BLaER1 treated with 17β-estradiol and CSF1 and Interleukin-3, amounts not matched to agents 10 nM and 100 nM (cell line): Measurements from ENCODE around the gene RECK.

ENCODE experiments used
- H3K27ac ChIP-seq, 11 experiments: shearing (Covaris generic); formaldehyde crosslinking; 2 replicates each; pipeline ENCODE4 v1.8.1; 2022
- H3K27me3 ChIP-seq, 11 experiments: shearing (Covaris generic); formaldehyde crosslinking; 2 replicates each; pipeline ENCODE4 v1.8.1; 2022
- H3K36me3 ChIP-seq, 11 experiments: shearing (Covaris generic); formaldehyde crosslinking; 2 replicates each; pipeline ENCODE4 v1.8.1; 2022
- H3K4me1 ChIP-seq, 10 experiments: shearing (Covaris generic); formaldehyde crosslinking; 2 replicates each; pipeline ENCODE4 v1.8.1; 2022
- H3K4me2 ChIP-seq, 11 experiments: shearing (Covaris generic); formaldehyde crosslinking; 2 replicates each; pipeline ENCODE4 v1.8.1; 2022
- H3K4me3 ChIP-seq, 10 experiments: shearing (Covaris generic); formaldehyde crosslinking; 2 replicates each; pipeline ENCODE4 v1.8.1; 2022
- H3K9ac ChIP-seq, 11 experiments: shearing (Covaris generic); formaldehyde crosslinking; 2 replicates each; pipeline ENCODE4 v1.8.1; 2022
- H3K9me3 ChIP-seq, 11 experiments: shearing (Covaris generic); formaldehyde crosslinking; replicated peaks in 1 of 11; 2 replicates each; pipeline ENCODE4 v1.8.1; 2022
- H4K20me1 ChIP-seq, 11 experiments: shearing (Covaris generic); formaldehyde crosslinking; 2 replicates each; pipeline ENCODE4 v1.8.1; 2022
- Cebpa-rat ChIP-seq, 11 experiments: shearing (Covaris generic); IDR thresholded peaks; 2 replicates each; pipeline ENCODE4 v1.8.1; 2022

Gene RECK

DNA sequence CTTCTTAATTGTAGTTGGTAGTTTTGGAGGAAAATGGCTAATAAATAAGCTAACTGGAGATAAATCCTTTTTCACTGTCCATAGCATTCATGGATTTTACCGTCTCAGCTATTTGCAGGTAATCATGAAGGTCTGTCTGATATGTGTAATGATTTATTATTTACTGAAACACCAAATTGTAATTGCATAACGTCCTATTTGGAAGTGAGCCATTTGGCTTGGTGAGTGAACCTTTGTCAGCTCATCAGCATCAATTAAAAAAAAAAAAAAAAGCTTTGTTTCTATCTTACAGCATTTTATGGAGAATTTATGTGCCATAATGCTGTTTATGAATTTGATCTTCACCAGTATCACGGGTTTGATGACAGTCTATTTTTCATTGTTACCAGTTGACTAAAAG, 20.2 kb downstream of the RECK start:
- H3K27me3 ChIP-seq, result no peaks in the 10 kb centered on the region
- H3K36me3 ChIP-seq, result peaks cover 24 to 90% (median 74%) of the 10 kb centered on the region in 11 experiments
- H3K27ac ChIP-seq, result no peak overlapping the region
- peaks cover 0 to 15% (median 7%) of the 10 kb centered on the region in 11 experiments; a peak in 19 of 22 replicates for H3K9me3 ChIP-seq
- H3K4me1 ChIP-seq, result peaks cover 0 to 13% (median 8%) of the 10 kb centered on the region in 10 experiments; a peak in 7 of 20 replicates
- H3K9ac ChIP-seq, result no peak overlapping the region
- H3K4me3 ChIP-seq, result no peak overlapping the region
- no peak for TF ChIP-seq Cebpa-rat (IDR thresholded peaks at IDR 0.05)
- H3K4me2 ChIP-seq, result no peak overlapping the region
- peaks cover 0 to 84% (median 15%) of the 10 kb centered on the region in 11 experiments; a peak in 12 of 22 replicates for H4K20me1 ChIP-seq

DNA sequence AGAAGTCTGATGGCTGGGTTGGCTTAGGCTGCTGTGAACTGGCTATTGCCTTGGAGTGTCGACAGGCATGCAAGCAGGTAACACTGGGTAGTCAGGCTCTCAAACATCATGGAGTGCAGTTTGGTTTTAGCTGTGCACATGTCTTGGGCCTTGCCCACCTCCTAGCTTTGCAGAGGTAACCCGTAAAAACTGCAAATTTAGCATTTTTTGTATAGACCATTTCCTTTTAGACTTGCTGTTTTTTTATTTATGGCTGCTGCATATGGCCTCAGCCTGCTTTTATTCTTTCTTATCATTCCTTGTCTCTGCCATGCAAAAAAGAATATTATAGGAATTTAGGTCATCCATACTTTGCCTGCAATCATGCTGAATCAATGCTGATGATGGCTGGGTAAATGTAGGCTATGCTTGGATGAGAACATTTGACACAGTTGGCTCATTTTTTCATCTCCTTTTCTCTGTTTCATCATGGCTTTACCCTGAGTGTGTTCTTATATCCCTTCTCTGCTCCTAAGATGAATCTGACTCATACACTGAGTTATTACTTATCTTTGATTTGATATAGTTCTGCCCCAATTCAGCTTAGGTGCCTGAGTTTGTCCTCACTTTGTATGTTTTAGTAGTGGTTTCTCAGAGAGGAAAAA, 27.2 kb downstream of the RECK start:
- no peak overlapping the region for H3K4me3 ChIP-seq
- no peaks in the 10 kb centered on the region for H3K9me3 ChIP-seq
- no peaks in the 10 kb centered on the region for H3K27me3 ChIP-seq
- TF ChIP-seq Cebpa-rat (IDR thresholded peaks at IDR 0.05), result no peak
- peaks cover 0 to 21% (median 0%) of the 10 kb centered on the region in 10 experiments; a peak in 8 of 20 replicates for H3K4me1 ChIP-seq
- no peak overlapping the region for H3K9ac ChIP-seq
- peak overlapping the region in 3 of 11 experiments; percentile 5 to 59 (median 47); a peak in 3 of 22 replicates for H3K4me2 ChIP-seq
- H3K36me3 ChIP-seq, result peaks cover 63 to 100% (median 94%) of the 10 kb centered on the region in 11 experiments; a peak in 21 of 22 replicates
- H4K20me1 ChIP-seq, result peaks cover 0 to 52% (median 16%) of the 10 kb centered on the region in 11 experiments; a peak in 12 of 22 replicates
- H3K27ac ChIP-seq, result no peak overlapping the region

DNA sequence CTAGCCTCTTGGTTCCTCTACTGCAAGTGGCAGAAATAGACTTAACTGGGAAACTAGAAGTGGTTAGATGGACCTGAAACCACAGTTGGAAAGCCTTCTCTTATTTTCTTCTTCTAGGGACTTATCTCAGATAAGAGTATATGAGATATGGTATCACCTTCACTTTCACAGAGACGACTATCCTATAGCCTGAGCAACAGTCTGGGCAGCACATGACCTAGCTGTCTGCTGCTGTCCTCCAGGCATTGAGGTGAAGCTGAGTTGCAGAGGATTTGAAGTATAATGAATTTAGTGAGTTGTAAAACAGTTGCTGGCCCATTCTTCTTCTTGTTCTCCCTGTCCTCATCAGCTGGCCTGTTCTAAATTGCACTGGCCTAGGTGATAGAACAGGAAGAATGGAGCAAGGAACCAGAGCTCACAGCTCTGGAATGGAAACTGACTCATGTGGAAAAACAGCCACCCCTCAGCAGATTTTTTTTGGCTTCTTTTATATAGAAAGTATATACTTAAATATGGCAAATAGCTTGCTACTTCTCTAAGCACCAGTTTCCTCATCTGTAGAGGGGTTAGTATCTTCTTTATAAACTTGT, 27.8 kb downstream of the RECK start:
- H3K27ac ChIP-seq, result no peak overlapping the region
- H4K20me1 ChIP-seq, result peaks cover 0 to 48% (median 16%) of the 10 kb centered on the region in 11 experiments; a peak in 12 of 22 replicates
- H3K9me3 ChIP-seq, result no peaks in the 10 kb centered on the region
- no peak for TF ChIP-seq Cebpa-rat (IDR thresholded peaks at IDR 0.05)
- H3K27me3 ChIP-seq, result no peaks in the 10 kb centered on the region
- no peak overlapping the region for H3K9ac ChIP-seq
- H3K4me2 ChIP-seq, result peak overlapping the region in 3 of 11 experiments; percentile 5 to 59 (median 47); a peak in 4 of 22 replicates
- H3K4me3 ChIP-seq, result no peak overlapping the region
- peaks cover 0 to 21% (median 0%) of the 10 kb centered on the region in 10 experiments; a peak in 8 of 20 replicates for H3K4me1 ChIP-seq
- peaks cover 67 to 100% (median 94%) of the 10 kb centered on the region in 11 experiments; a peak in 21 of 22 replicates for H3K36me3 ChIP-seq

DNA sequence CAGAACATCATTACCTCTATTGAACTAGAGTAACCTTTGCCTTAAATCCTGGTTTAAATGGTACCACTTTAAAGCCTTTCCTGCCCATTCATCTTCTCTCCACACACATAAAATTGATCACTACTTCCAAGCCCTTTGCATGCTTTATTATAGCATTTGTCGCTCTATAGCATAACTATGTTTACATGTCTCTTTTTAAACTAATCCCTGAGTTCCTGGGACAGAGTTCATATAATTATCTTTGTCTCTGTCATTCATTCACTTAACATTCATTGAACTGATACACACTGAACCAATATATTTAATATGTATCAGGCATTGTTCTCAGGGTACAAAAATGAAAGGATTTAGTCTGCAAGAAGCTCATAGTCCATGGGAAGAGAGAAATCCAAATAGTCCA, 37.3 kb downstream of the RECK start:
- TF ChIP-seq Cebpa-rat (IDR thresholded peaks at IDR 0.05), result no peak
- peaks cover 0 to 13% (median 0%) of the 10 kb centered on the region in 11 experiments; a peak in 3 of 22 replicates for H4K20me1 ChIP-seq
- H3K27ac ChIP-seq, result no peak overlapping the region
- peaks cover 37 to 100% (median 85%) of the 10 kb centered on the region in 11 experiments for H3K36me3 ChIP-seq
- no peak overlapping the region for H3K9ac ChIP-seq
- no peak overlapping the region for H3K4me2 ChIP-seq
- H3K9me3 ChIP-seq, result no peaks in the 10 kb centered on the region
- H3K27me3 ChIP-seq, result no peaks in the 10 kb centered on the region
- no peak overlapping the region for H3K4me3 ChIP-seq
- H3K4me1 ChIP-seq, result peaks cover 0 to 15% (median 0%) of the 10 kb centered on the region in 10 experiments; a peak in 2 of 20 replicates

DNA sequence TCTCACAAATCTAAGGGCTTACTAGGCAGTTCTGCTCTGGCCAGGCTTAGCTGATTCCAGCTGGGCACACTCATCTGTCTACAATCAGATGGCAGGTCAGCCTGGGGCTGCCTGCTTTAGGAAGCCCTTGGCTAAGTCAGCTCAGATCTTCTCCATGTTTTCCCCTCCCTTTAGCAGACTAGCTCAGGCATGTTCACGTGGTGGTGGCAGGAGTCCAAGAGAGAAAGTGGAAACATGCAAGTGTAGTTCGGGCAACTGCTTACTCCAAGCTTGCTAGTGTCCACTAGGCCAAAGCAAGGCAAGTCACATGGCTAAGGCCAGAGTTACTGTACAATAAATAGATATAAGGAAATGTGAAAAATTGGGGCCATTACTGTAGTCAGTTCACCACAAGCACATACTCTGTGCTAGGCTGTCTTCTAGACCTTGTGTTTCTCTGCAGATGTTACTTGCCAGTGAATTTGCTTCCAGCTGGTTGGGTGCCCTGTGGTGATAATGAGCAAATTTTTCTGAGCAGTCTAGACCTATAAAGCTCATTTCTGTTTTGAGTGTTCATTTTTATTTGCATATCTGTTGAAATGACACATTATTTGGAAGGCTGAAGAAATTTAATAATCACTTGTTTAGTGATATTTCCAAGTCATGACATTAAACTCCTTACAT, 38.3 kb downstream of the RECK start:
- no peak overlapping the region for H3K9ac ChIP-seq
- H3K4me3 ChIP-seq, result no peak overlapping the region
- peaks cover 28 to 99% (median 81%) of the 10 kb centered on the region in 11 experiments for H3K36me3 ChIP-seq
- no peak overlapping the region for H3K27ac ChIP-seq
- no peak for TF ChIP-seq Cebpa-rat (IDR thresholded peaks at IDR 0.05)
- H3K27me3 ChIP-seq, result no peaks in the 10 kb centered on the region
- no peak overlapping the region for H3K4me2 ChIP-seq
- H3K4me1 ChIP-seq, result peaks cover 0 to 15% (median 0%) of the 10 kb centered on the region in 10 experiments; a peak in 2 of 20 replicates
- peaks cover 0 to 13% (median 0%) of the 10 kb centered on the region in 11 experiments; a peak in 3 of 22 replicates for H4K20me1 ChIP-seq
- H3K9me3 ChIP-seq, result no peaks in the 10 kb centered on the region

DNA sequence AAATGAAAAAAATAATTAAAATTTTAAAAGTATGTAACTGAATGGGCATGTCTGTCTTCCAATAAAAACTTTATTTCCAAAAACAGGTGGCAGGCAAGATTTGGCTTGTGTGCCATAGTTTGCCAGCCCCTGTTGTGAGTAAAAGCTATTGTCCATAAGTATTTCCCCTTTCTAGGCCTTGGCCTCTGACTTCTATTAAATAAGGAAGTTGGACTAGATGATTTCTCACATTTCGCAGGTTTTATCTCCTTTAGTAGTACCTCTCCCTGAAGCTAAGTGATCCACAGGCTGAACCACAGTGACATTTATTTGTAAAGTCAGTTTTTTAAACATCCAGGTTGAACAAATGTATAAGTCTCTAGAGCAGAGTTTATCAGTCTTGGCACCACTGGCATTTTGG, 41.3 kb downstream of the RECK start:
- no peak overlapping the region for H3K9ac ChIP-seq
- no peak for TF ChIP-seq Cebpa-rat (IDR thresholded peaks at IDR 0.05)
- H3K36me3 ChIP-seq, result peaks cover 29 to 99% (median 80%) of the 10 kb centered on the region in 11 experiments
- no peak overlapping the region for H3K27ac ChIP-seq
- peaks cover 0 to 15% (median 0%) of the 10 kb centered on the region in 10 experiments; a peak in 2 of 20 replicates for H3K4me1 ChIP-seq
- H4K20me1 ChIP-seq, result peaks cover 0 to 7% (median 0%) of the 10 kb centered on the region in 11 experiments; a peak in 1 of 22 replicates
- no peak overlapping the region for H3K4me3 ChIP-seq
- 0 out of 22 replicates have a peak overlapping the region, but pooled peaks of 1 of the 11 experiments have one; percentile 3 for H3K4me2 ChIP-seq
- H3K9me3 ChIP-seq, result no peaks in the 10 kb centered on the region
- H3K27me3 ChIP-seq, result no peaks in the 10 kb centered on the region

DNA sequence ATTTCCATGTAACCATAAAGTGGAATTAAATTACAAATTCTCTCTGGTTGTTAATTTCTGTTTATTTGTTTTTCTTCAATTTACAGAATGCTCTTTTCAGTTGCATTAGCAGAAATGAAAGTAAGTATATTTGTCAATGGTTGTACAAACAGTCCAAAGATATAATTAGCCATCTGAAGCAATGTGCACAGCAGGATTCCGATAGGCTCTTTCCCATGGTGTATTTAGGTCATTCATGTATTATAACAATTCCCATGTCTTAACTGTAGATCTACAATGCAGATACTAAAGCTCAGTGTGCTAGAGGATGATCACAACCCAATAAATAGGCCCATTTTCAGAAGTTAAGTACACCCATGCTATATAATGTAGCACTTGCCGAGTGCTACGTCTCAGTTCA, 43.8 kb downstream of the RECK start:
- H3K9ac ChIP-seq, result no peak overlapping the region
- no peaks in the 10 kb centered on the region for H3K27me3 ChIP-seq
- TF ChIP-seq Cebpa-rat (IDR thresholded peaks at IDR 0.05), result no peak
- no peak overlapping the region for H3K4me2 ChIP-seq
- peaks cover 0 to 10% (median 0%) of the 10 kb centered on the region in 10 experiments; a peak in 2 of 20 replicates for H3K4me1 ChIP-seq
- no peak overlapping the region; a peak in 1 of 22 replicates for H3K27ac ChIP-seq
- no peaks in the 10 kb centered on the region for H4K20me1 ChIP-seq
- peaks cover 0 to 9% (median 4%) of the 10 kb centered on the region in 11 experiments; a peak in 14 of 22 replicates for H3K9me3 ChIP-seq
- H3K36me3 ChIP-seq, result peaks cover 36 to 99% (median 79%) of the 10 kb centered on the region in 11 experiments
- H3K4me3 ChIP-seq, result no peak overlapping the region

DNA sequence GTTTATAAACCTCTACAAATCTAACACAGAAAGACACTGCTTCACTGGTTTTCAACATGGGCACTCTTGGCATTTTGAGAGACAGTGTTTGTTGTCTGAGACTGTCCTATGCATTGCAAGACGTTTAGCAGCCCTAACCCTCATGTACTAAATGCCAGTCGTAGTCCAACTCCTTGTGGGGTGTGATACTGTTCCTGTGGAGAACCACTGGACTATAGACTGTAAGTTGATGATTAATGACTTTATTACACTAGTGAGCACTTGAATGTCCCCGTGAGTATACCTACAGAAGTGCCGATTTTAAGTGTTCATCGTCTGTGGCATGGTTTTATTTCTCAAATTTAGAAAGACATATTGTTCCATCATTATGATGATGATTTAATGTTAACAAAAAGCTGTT, 46.2 kb downstream of the RECK start:
- H3K4me3 ChIP-seq, result no peak overlapping the region
- peaks cover 55 to 99% (median 86%) of the 10 kb centered on the region in 11 experiments for H3K36me3 ChIP-seq
- no peak overlapping the region for H3K4me2 ChIP-seq
- H4K20me1 ChIP-seq, result no peaks in the 10 kb centered on the region
- no peaks in the 10 kb centered on the region for H3K27me3 ChIP-seq
- no peak overlapping the region for H3K9ac ChIP-seq
- H3K9me3 ChIP-seq, result peaks cover 13 to 25% (median 19%) of the 10 kb centered on the region in 11 experiments
- H3K27ac ChIP-seq, result no peak overlapping the region
- TF ChIP-seq Cebpa-rat (IDR thresholded peaks at IDR 0.05), result no peak
- H3K4me1 ChIP-seq, result peaks cover 0 to 5% (median 0%) of the 10 kb centered on the region in 10 experiments; a peak in 2 of 20 replicates
